Measurements from ENCODE around the gene CCDC200. TPM values are rescaled to one million over a fixed set of nuclear protein-coding genes. Genes with fewer than 3 reads are reported as not detected.

CCDC200 gene
- total RNA-seq, 1 donor from 2014 or later, result not detected

GRCh38 chr17:43226393-43226792 is 2.0 kb downstream of the CCDC200 start:
- H3K9me3 ChIP-seq, result no peaks in the 10 kb centered on the region
- intact Hi-C loops (cut with DNase I), result no loop called here
- H3K4me1 ChIP-seq, result no peaks in the 10 kb centered on the region
- no peak overlapping the region for H3K27ac ChIP-seq
- peaks cover 7% of the 10 kb centered on the region for H3K36me3 ChIP-seq
- no peak for ATAC-seq
- DNase-seq, result peak; percentile 30
- no peaks in the 10 kb centered on the region for H3K27me3 ChIP-seq
- no peak for TF ChIP-seq CTCF (IDR thresholded peaks at IDR 0.05)
- H3K4me3 ChIP-seq, result no peak overlapping the region

GRCh38 chr17:43224146-43224705 is 4.2 kb downstream of the CCDC200 start:
- Histone ChIP-seq H3K27ac (no peak overlapping the region), H3K4me3 (no peak overlapping the region), H3K27me3 (no peaks in the 10 kb centered on the region), H3K9me3 (no peaks in the 10 kb centered on the region), H3K36me3 (peaks cover 7% of the 10 kb centered on the region), H3K4me1 (no peaks in the 10 kb centered on the region)
- no peak for ATAC-seq
- intact Hi-C loops (cut with DNase I), result no loop called here
- DNase-seq, result peak; percentile 48
- TF ChIP-seq CTCF (IDR thresholded peaks at IDR 0.05), result no peak

DNA sequence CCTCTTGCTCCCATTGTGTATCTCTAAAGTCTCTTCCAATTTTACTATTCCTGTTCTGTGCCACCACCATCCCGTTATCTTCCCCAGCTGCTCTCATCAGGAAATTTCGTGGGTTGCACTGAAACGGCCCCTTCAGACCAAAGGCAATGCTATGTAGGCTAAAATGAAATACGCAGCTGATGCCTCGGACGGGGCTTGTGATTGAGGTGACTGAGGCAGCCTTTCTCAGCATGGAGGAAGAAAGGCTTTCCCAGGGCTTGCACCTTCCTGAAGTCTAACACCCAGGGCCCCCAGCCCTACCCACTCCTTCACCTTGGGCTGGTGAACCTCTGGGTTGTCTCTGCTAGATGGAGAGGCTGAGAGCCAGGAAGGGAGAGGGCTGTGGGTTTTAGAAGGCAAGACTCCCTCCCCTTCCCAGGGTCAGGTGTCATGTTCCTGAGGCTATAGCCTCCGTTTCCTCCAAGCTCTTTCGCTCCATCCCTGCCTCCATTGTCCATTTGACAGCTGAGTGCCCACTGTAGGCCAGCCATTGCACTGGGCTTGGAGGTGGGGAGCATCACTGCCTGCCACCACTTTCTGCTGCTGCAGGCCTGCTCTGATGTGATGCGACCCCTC is 7.8 kb downstream of the CCDC200 start:
- intact Hi-C loops (cut with DNase I), result no loop called here
- no peak overlapping the region for H3K27ac ChIP-seq
- DNase-seq, result peak; percentile 22
- no peak for TF ChIP-seq CTCF (IDR thresholded peaks at IDR 0.05)
- no peaks in the 10 kb centered on the region for H3K4me1 ChIP-seq
- H3K9me3 ChIP-seq, result no peaks in the 10 kb centered on the region
- H3K4me3 ChIP-seq, result no peak overlapping the region
- H3K36me3 ChIP-seq, result peaks cover 26% of the 10 kb centered on the region
- H3K27me3 ChIP-seq, result no peaks in the 10 kb centered on the region
- ATAC-seq, result no peak

GRCh38 chr17:43219746-43220380 is 8.6 kb downstream of the CCDC200 start:
- Histone ChIP-seq H3K4me1 (no peaks in the 10 kb centered on the region), H3K27ac (no peak overlapping the region), H3K4me3 (no peak overlapping the region), H3K9me3 (no peaks in the 10 kb centered on the region), H3K36me3 (peaks cover 28% of the 10 kb centered on the region), H3K27me3 (no peaks in the 10 kb centered on the region)
- ATAC-seq (peak; percentile 35), DNase-seq (peak; percentile 39)
- no peak for TF ChIP-seq CTCF (IDR thresholded peaks at IDR 0.05)
- intact Hi-C loops (cut with DNase I), result no loop called here

- H3K9me3 ChIP-seq, result no peaks in the 10 kb centered on the region
- peaks cover 22% of the 10 kb centered on the region for H3K36me3 ChIP-seq
- ATAC-seq (no peak), DNase-seq (peak; percentile 8)
- no peak for TF ChIP-seq CTCF (IDR thresholded peaks at IDR 0.05)
- H3K27me3 ChIP-seq, result no peaks in the 10 kb centered on the region
- no peak overlapping the region for H3K4me3 ChIP-seq
- intact Hi-C loops (cut with DNase I), result no loop called here
- H3K4me1 ChIP-seq, result no peaks in the 10 kb centered on the region
- H3K27ac ChIP-seq, result no peak overlapping the region
Observed at GRCh38 chr17:43219001-43219400, 9.4 kb downstream of the CCDC200 start.

All from upper lobe of right lung (tissue), 1 donor.